OCI-LY7 (cell line): ENCODE data around the gene BBOX1. TPM values are rescaled to one million over a fixed set of nuclear protein-coding genes. Genes with fewer than 3 reads are reported as not detected.

ENCODE experiments used
- BruUV-seq: library from RNA; stranded (reverse); fragments of 400-500 nt; replicated peaks from 2 replicates; lab custom pipeline; 2021; lab: Mats Ljungman, UMichigan
- CTCF ChIA-PET: fragments of 300-600 bp; sonication (Branson Sonifier 250); formaldehyde crosslinking; loops from one replicate; lab custom pipeline; 2022; ENCODE audit warnings: antibody characterized with exemption; ENCODE audit not compliant: unreplicated experiment; lab: Charles Lee
- POLR2A ChIA-PET: fragments of 300-600 bp; sonication (Branson Sonifier 250); formaldehyde crosslinking; loops from one replicate; lab custom pipeline; 2022; ENCODE audit warnings: antibody characterized with exemption; lab: Charles Lee
- DNase-seq: peaks from one replicate; pipeline ENCODE4 v3.0.0-alpha.2; 2015; ENCODE audit warnings: low spot score
- H2AFZ ChIP-seq: fragments of 200-600 bp; sonication (generic), shearing (Covaris generic); 2 replicates; pipeline ENCODE4 v1.6.1; 2014; ENCODE audit warnings: mild to moderate bottlenecking, antibody characterized with exemption, low read length, moderate library complexity
- H3K27ac ChIP-seq: fragments of 200-600 bp; sonication (generic); 2 replicates; pipeline ENCODE4 v1.5.1; 2014; ENCODE audit warnings: mixed run types, low read depth, mild to moderate bottlenecking, moderate library complexity, low read length, inconsistent platforms; ENCODE audit not compliant: poor library complexity, severe bottlenecking
- H3K36me3 ChIP-seq: fragments of 200-600 bp; sonication (generic); 2 replicates; pipeline ENCODE4 v1.6.1; 2014; ENCODE audit warnings: mild to moderate bottlenecking, antibody characterized with exemption, low read length, moderate library complexity, mixed read lengths; ENCODE audit not compliant: insufficient read depth
- H3K4me1 ChIP-seq: fragments of 200-600 bp; sonication (generic); 2 replicates; pipeline ENCODE4 v1.5.1; 2014; ENCODE audit warnings: mild to moderate bottlenecking, low read length; ENCODE audit not compliant: insufficient read depth, poor library complexity, severe bottlenecking
- H3K4me2 ChIP-seq: fragments of 200-600 bp; sonication (generic); 2 replicates; pipeline ENCODE4 v1.6.1; 2014; ENCODE audit warnings: mild to moderate bottlenecking, low read length
- H3K4me3 ChIP-seq: fragments of 200-600 bp; sonication (generic); 2 replicates; pipeline ENCODE4 v1.5.1; 2014; ENCODE audit warnings: mild to moderate bottlenecking, low read depth, low read length; ENCODE audit not compliant: poor library complexity, severe bottlenecking
- H3K79me2 ChIP-seq: fragments of 200-600 bp; sonication (generic); 2 replicates; pipeline ENCODE4 v1.6.1; 2016; ENCODE audit warnings: low read depth, mild to moderate bottlenecking, low read length, moderate library complexity, mixed read lengths; ENCODE audit not compliant: insufficient read depth
- H3K9me2 ChIP-seq: fragments of 200-600 bp; sonication (generic); 2 replicates; pipeline ENCODE4 v1.6.1; 2016; ENCODE audit warnings: mild to moderate bottlenecking, low read length, mixed read lengths; ENCODE audit not compliant: insufficient read depth
- H3K9me3 ChIP-seq: fragments of 200-600 bp; sonication (generic); 2 replicates; pipeline ENCODE4 v1.6.1; 2014; ENCODE audit warnings: mild to moderate bottlenecking, mixed run types, low read length, mixed read lengths
- H4K20me1 ChIP-seq: fragments of 200-600 bp; sonication (generic); 2 replicates; pipeline ENCODE4 v1.6.1; 2014; ENCODE audit warnings: mild to moderate bottlenecking, antibody characterized with exemption, low read length, moderate library complexity, mixed read lengths; ENCODE audit not compliant: insufficient read depth
- CTCF ChIP-seq: fragments of 200-600 bp; sonication (generic); conservative IDR thresholded peaks from 2 replicates; pipeline ENCODE4 v1.5.1; 2014; ENCODE audit warnings: mild to moderate bottlenecking, antibody characterized with exemption, low read length, moderate library complexity, mixed read lengths
- EZH2phosphoT487 ChIP-seq: fragments of 200-600 bp; sonication (generic); IDR thresholded peaks from 2 replicates; pipeline ENCODE4 v1.6.1; 2018; ENCODE audit warnings: low read depth, borderline replicate concordance, mild to moderate bottlenecking, mixed run types, antibody characterized with exemption, low read length, moderate library complexity, mixed read lengths
- intact Hi-C: fragments of 100-400 bp; cut with micrococcal nuclease; formaldehyde crosslinking; loops from one replicate; pipeline ENCODE4 v1.10.0; 2022; ENCODE audit not compliant: unreplicated experiment
- total RNA-seq, 2 experiments: library from RNA; depleted of rRNA in 1 of 2; stranded (reverse); fragments of >200 nt in 1 of 2; shearing (Covaris generic) in 1 of 2; gene quantifications; 2 replicates each; pipeline ENCODE4 v1.2.3, GENCODE V29; 2014 to 2022

The BBOX1 gene
- total RNA-seq, 2 experiments from 2014 or later, result not detected

DNA sequence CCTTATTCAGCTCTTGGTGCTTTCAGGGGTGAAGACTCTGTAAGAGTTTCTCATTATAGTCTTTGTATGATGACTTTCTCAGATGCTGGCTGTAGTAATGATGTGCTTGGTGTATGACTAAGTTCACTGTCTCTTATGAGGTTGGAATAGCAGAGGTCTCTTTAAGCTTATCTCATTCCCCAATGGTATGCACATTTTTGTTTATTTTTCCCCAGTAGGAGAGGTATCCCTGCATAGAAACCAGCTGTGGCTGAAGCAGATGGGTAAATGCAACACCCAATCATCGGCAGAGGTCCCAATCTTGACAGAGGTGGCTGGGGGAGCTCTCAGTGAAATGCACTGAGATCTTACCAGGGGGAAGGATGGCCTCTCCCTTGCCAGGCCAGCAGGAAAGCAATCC, 34.6 kb downstream of the BBOX1 start:
- H3K9me3 ChIP-seq, result no peaks in the 10 kb centered on the region
- H3K4me1 ChIP-seq, result no peaks in the 10 kb centered on the region
- no peaks in the 10 kb centered on the region for H3K79me2 ChIP-seq
- BruUV-seq, result no TSS peak
- no peaks in the 10 kb centered on the region for H3K36me3 ChIP-seq
- ChIA-PET POLR2A (no interaction called here), CTCF (no interaction called here)
- H2AFZ ChIP-seq, result no peak overlapping the region
- intact Hi-C loops, result no loop called here
- TF ChIP-seq EZH2phosphoT487 (no peak), CTCF (no peak)
- no peaks in the 10 kb centered on the region for H3K9me2 ChIP-seq
- H3K4me2 ChIP-seq, result no peak overlapping the region
- no peak overlapping the region for H3K27ac ChIP-seq
- H4K20me1 ChIP-seq, result no peaks in the 10 kb centered on the region
- H3K4me3 ChIP-seq, result no peak overlapping the region
- DNase-seq, result no peak

DNA sequence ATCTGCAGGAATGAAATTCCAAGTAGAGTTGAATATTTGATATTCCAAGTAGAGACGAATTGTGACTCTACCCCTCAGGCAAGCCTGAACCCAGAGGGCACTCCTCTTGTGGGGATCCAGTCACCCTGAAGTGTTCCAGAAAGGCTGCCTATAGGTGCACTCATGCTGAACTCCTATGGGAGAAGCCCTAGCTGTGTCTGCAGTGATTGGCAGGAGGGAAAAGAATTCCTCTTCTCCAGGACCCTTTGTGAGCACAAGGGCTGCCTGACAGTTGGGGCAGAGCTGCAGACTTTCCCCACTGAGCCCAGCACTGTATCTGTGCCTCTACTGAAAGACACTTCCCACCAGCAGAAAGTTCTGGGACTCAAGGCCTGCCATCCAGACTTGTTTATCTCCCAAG, 35.0 kb downstream of the BBOX1 start:
- CTCF ChIA-PET, result no interaction called here
- H3K4me1 ChIP-seq, result no peaks in the 10 kb centered on the region
- no peak overlapping the region for H2AFZ ChIP-seq
- H3K9me2 ChIP-seq, result no peaks in the 10 kb centered on the region
- intact Hi-C loops, result no loop called here
- no peaks in the 10 kb centered on the region for H4K20me1 ChIP-seq
- POLR2A ChIA-PET, result no interaction called here
- BruUV-seq, result no TSS peak
- no peaks in the 10 kb centered on the region for H3K79me2 ChIP-seq
- no peak overlapping the region for H3K4me2 ChIP-seq
- TF ChIP-seq EZH2phosphoT487 (no peak), CTCF (no peak)
- H3K27ac ChIP-seq, result no peak overlapping the region
- DNase-seq, result no peak
- H3K9me3 ChIP-seq, result no peaks in the 10 kb centered on the region
- H3K4me3 ChIP-seq, result no peak overlapping the region
- no peaks in the 10 kb centered on the region for H3K36me3 ChIP-seq

- CTCF ChIA-PET, result no interaction called here
- intact Hi-C loops, result no loop called here
- BruUV-seq, result no TSS peak
Observed at GRCh38 chr11:27076121-27076589, 35.5 kb downstream of the BBOX1 start.

More at GRCh38 chr11:27076121-27076589, 35.5 kb downstream of the BBOX1 start:
- no peaks in the 10 kb centered on the region for H3K36me3 ChIP-seq
- no peak overlapping the region for H2AFZ ChIP-seq
- no peaks in the 10 kb centered on the region for H3K4me1 ChIP-seq
- H4K20me1 ChIP-seq, result no peaks in the 10 kb centered on the region
- no peak overlapping the region for H3K4me3 ChIP-seq
- H3K9me3 ChIP-seq, result no peaks in the 10 kb centered on the region
- no peak overlapping the region for H3K27ac ChIP-seq
- no peaks in the 10 kb centered on the region for H3K79me2 ChIP-seq
- POLR2A ChIA-PET, result interaction anchor here (0.6 kb wide), 1 partner anchor 8 kb away, joined by 3 read pairs; no protein-coding TSS in a partner anchor
- no peak for TF ChIP-seq EZH2phosphoT487
- TF ChIP-seq CTCF, result no peak
- no peaks in the 10 kb centered on the region for H3K9me2 ChIP-seq
- no peak for DNase-seq
- H3K4me2 ChIP-seq, result no peak overlapping the region
